Heart right ventricle (tissue), 16 donors: ENCODE measurements around the gene SBDS. TPM values are rescaled to one million over a fixed set of nuclear protein-coding genes. Genes with fewer than 3 reads are reported as not detected.

Experiments
- ATAC-seq, 8 donors: fragments of 200-7000 bp; cut with Tn5 transposase; one replicate each; pipeline ENCODE4 v1.9.1; 2020; ENCODE audit warnings: mild to moderate bottlenecking in 8 of 8, moderate library complexity in 8 of 8, moderate number of reproducible peaks in 1 of 8
- DNase-seq, 2 donors: peaks; one replicate each; pipeline ENCODE4 v3.0.0-alpha.2; 2020
- H3K27ac ChIP-seq, 10 donors: fragments of 200-600 bp; sonication (generic) in 2 of 10; one replicate each; pipeline versions ENCODE4 v1.5.0 to v1.8.0; 2020 to 2022; ENCODE audit warnings: mild to moderate bottlenecking in 3 of 10
- H3K27me3 ChIP-seq, 7 donors: fragments of 200-600 bp; one replicate each; pipeline ENCODE4 v1.8.0; 2021 to 2022; ENCODE audit warnings: mild to moderate bottlenecking in 2 of 7
- H3K36me3 ChIP-seq, 9 donors: fragments of 200-600 bp; sonication (generic) in 1 of 9; one replicate each; pipeline versions ENCODE4 v1.5.0 to v1.8.0; 2020 to 2022; ENCODE audit warnings: mild to moderate bottlenecking in 2 of 9
- H3K4me1 ChIP-seq, 9 donors: fragments of 200-600 bp; sonication (generic) in 1 of 9; one replicate each; pipeline versions ENCODE4 v1.5.0 to v1.8.0; 2020 to 2022; ENCODE audit warnings: mild to moderate bottlenecking in 4 of 9
- H3K4me3 ChIP-seq, 10 donors: fragments of 200-600 bp; sonication (generic) in 2 of 10; one replicate each; pipeline versions ENCODE4 v1.5.0 to v1.8.0; 2020 to 2022; ENCODE audit warnings: mild to moderate bottlenecking in 7 of 10, moderate library complexity in 2 of 10
- H3K9me3 ChIP-seq, 11 donors: fragments of 200-600 bp in 10 of 11; sonication (generic) in 2 of 11; one replicate each; pipeline versions ENCODE4 v1.5.0 to v1.8.0; 2013 to 2022; ENCODE audit warnings: mild to moderate bottlenecking in 2 of 11, control low read depth in 1 of 11, moderate library complexity in 1 of 11
- CTCF ChIP-seq, 9 donors: fragments of 200-600 bp; sonication (generic) in 2 of 9; IDR thresholded peaks; one replicate each; pipeline versions ENCODE4 v1.5.0 to v1.8.0; 2021 to 2022; ENCODE audit warnings: antibody characterized with exemption in 9 of 9, mild to moderate bottlenecking in 5 of 9, moderate library complexity in 1 of 9
- WGBS, 2 donors: extraction: QIAGEN DNeasy Blood & Tissue Kit; methylation state at CpG; one replicate each; pipeline ENCODE4 v1.1.7; 2013; ENCODE audit warnings: inconsistent platforms in 1 of 2; 5-methylcytosine and 5-hydroxymethylcytosine counted together
- intact Hi-C, 10 donors: fragments of 100-400 bp; cut with DNase I; formaldehyde crosslinking; loops; one replicate each; pipeline versions ENCODE4 v1.11.1 to v1.14.2; 2022
- polyA plus RNA-seq, 2 donors: library from polyadenylated mRNA; stranded (reverse); fragments of 200-250 nt; gene quantifications; one replicate each; pipeline ENCODE4 v1.2.3, GENCODE V29; 2013
- total RNA-seq, 10 donors: library from RNA; stranded (reverse); fragmentation: NEBNext Ultra II Directional in 3 of 10; extraction: Animal tissue kit (Norgen Biotek cat#: 25700) in 3 of 10; gene quantifications; one replicate each; pipeline versions ENCODE4 v1.2.1 to v1.2.4, GENCODE V29; 2021 to 2023
- donor health status: Arrhythmogenic right ventricular cardiomyopathy.
- donor health status: ischemic (EF 13 %, LVEDD 7.1; RV severe dilation, severe dysfunction).
- donor health status: healthy with polysubstance abuse.
- donor health status: DM: no; HTN: yes; CAD: no.
- donor health status: DM: no; HTN: no; CAD: no.
- donor health status: ischemic (EF 25% LVEDD 6.9; RV normal size, moderate dysfunction).
- donor health status: ischemic (EF 25% LVEDD 5.7; RV mildly dilated, moderate dysfunction).
- donor health status: healthy.
- donor health status: DM: yes; HTN: yes; CAD: no.
- donor health status: Ischemic cardiomyopathy.
- donor health status: ischemic (EF 35%, LVEDD 5.7; RV mildly dilated, moderate dysfunction).
- donor health status: nonischemic (EF 11% LVEDD 7.7; RV severe dilation, severe dysfunction).
- donor health status: DM: yes; HTN: yes; CAD: no.
- donor health status: PGD.
- donor health status: ischemic (EF 29% LVEDD 5.4; RV normal size, mild dysfunction).
- donor health status: nonischemic (EF 23%, LVEDD 6.1; RV moderate dilation, normal function).

SBDS gene
- total and polyA plus RNA-seq, 12 donors = 107 to 351 (median 242) TPM

GRCh38 chr7:66960192-66960591 is 35.2 kb downstream of the SBDS start:
- intact Hi-C loops = no loop called here
- ATAC-seq (no peak), DNase-seq (no peak)
- no peak overlapping the region for H3K27ac ChIP-seq
- TF ChIP-seq CTCF (IDR thresholded peaks at IDR 0.05) = no peak
- no peaks in the 10 kb centered on the region for H3K27me3 ChIP-seq
- 98 to 100% methylated on average over 4 of the region's 4 CpGs for WGBS, 2 donors
- H3K4me1 ChIP-seq = peaks cover 0 to 12% (median 0%) of the 10 kb centered on the region in 9 donors
- H3K36me3 ChIP-seq = peaks cover 0 to 61% (median 17%) of the 10 kb centered on the region in 9 donors
- no peaks in the 10 kb centered on the region for H3K9me3 ChIP-seq
- no peak overlapping the region for H3K4me3 ChIP-seq

- peaks cover 0 to 75% (median 25%) of the 10 kb centered on the region in 9 donors for H3K36me3 ChIP-seq
- H3K27ac ChIP-seq = no peak overlapping the region
- no peak overlapping the region for H3K4me3 ChIP-seq
- intact Hi-C loops = no loop called here
- TF ChIP-seq CTCF (IDR thresholded peaks at IDR 0.05) = no peak
- H3K9me3 ChIP-seq = no peaks in the 10 kb centered on the region
- H3K4me1 ChIP-seq = peaks cover 0 to 12% (median 0%) of the 10 kb centered on the region in 9 donors
- ATAC-seq (no peak), DNase-seq (no peak)
- 95% methylated on average over 17 of the region's 17 CpGs for WGBS, 2 donors
- H3K27me3 ChIP-seq = no peaks in the 10 kb centered on the region
These were observed 36.6 kb downstream of the SBDS start for GRCh38 chr7:66958538-66959350.

GRCh38 chr7:66957595-66958290 is 37.6 kb downstream of the SBDS start:
- peaks cover 0 to 12% (median 0%) of the 10 kb centered on the region in 9 donors for H3K4me1 ChIP-seq
- intact Hi-C loops = no loop called here
- H3K9me3 ChIP-seq = no peaks in the 10 kb centered on the region
- no peak overlapping the region for H3K4me3 ChIP-seq
- DNase-seq (no peak), ATAC-seq (peak in 6 of 8 donors; percentile 34 to 79 (median 52))
- peak overlapping the region in 5 of 10 donors; percentile 4 to 49 (median 23) for H3K27ac ChIP-seq
- TF ChIP-seq CTCF (IDR thresholded peaks at IDR 0.05) = no peak
- 71% methylated on average over 13 of the region's 13 CpGs for WGBS, 2 donors
- no peaks in the 10 kb centered on the region for H3K27me3 ChIP-seq
- H3K36me3 ChIP-seq = peaks cover 0 to 85% (median 31%) of the 10 kb centered on the region in 9 donors

- H3K9me3 ChIP-seq = no peaks in the 10 kb centered on the region
- H3K36me3 ChIP-seq = peaks cover 0 to 100% (median 69%) of the 10 kb centered on the region in 9 donors
- ATAC-seq = no peak
- WGBS, 2 donors = 90 to 94% methylated on average over 5 of the region's 5 CpGs
- intact Hi-C loops = no loop called here
- H3K4me3 ChIP-seq = no peak overlapping the region
- H3K27ac ChIP-seq = peak overlapping the region in 1 of 10 donors; percentile 6
- TF ChIP-seq CTCF (IDR thresholded peaks at IDR 0.05) = no peak
- H3K4me1 ChIP-seq = peaks cover 0 to 14% (median 0%) of the 10 kb centered on the region in 9 donors
- DNase-seq = no peak
- H3K27me3 ChIP-seq = no peaks in the 10 kb centered on the region
These were observed 42.4 kb downstream of the SBDS start for GRCh38 chr7:66953044-66953427.
